ENCODE results near the gene MYOF.

GRCh38 chr10:93496322-93497041 is 14.3 kb upstream of the MYOF start, which contains the start of gene CEP55:
- TF ChIP-seq EZH2phosphoT487 (IDR thresholded peaks at IDR 0.05; ENCODE audit: insufficient read depth, low read depth) (no peak), EZH2 (IDR thresholded peaks at IDR 0.05; ENCODE audit: insufficient read depth, poor library complexity, severe bottlenecking) (no peak)
